A549 (cell line): ENCODE results near the gene TRAF7. TPM values are rescaled to one million over a fixed set of nuclear protein-coding genes. Genes with fewer than 3 reads are reported as not detected.
A peak's percentile ranks its signal among the peaks of the same experiment; 100 is the strongest.

Experiments
- ATAC-seq, 2 experiments: fragments of 200-7000 bp in 1 of 2; fragments of >200 bp in 1 of 2; cut with Nextera tagmentation in 1 of 2; cut with Tn5 transposase in 1 of 2; 3 replicates each; pipeline versions ENCODE4 v1.8.0 to v1.9.1; 2018 to 2020; ENCODE audit warnings: mild to moderate bottlenecking in 1 of 2, moderate library complexity in 1 of 2
- CTCF ChIA-PET: fragments of 300-600 bp; sonication (Branson Sonifier 250); formaldehyde crosslinking; extraction: SDS; loops from one replicate; lab custom pipeline; 2021; ENCODE audit warnings: antibody characterized with exemption, inconsistent platforms; lab: Yijun Ruan, JAX
- POLR2A ChIA-PET: fragments of 350-600 bp; formaldehyde crosslinking; extraction: SDS; loops from one replicate; lab custom pipeline; 2021; ENCODE audit warnings: antibody characterized with exemption, inconsistent platforms; lab: Yijun Ruan, JAX
- DNase-seq, 2 experiments: peaks; one replicate each; pipeline versions ENCODE4 v3.0.0 to v3.0.0-alpha.2; 2011 to 2016; ENCODE audit warnings: low read depth in 1 of 2, low spot score in 1 of 2
- FAIRE-seq: peaks from 2 replicates; lab custom pipeline; 2011; peaks lifted over from hg19 to GRCh38; lab: Jason Lieb, UNC
- H3K27ac ChIP-seq, 2 experiments: fragments of >200 bp; sonication (Bioruptor Twin); formaldehyde crosslinking; 3 replicates each; pipeline ENCODE4 v1.5.1; 2016 to 2017
- H3K4me1 ChIP-seq: fragments of >200 bp; sonication (Bioruptor Twin); formaldehyde crosslinking; 3 replicates; pipeline ENCODE4 v1.6.1; 2016
- H3K4me2 ChIP-seq: fragments of >200 bp; sonication (Bioruptor Twin); formaldehyde crosslinking; 3 replicates; pipeline ENCODE4 v1.6.1; 2016
- H3K4me3 ChIP-seq: fragments of >200 bp; sonication (Bioruptor Twin); formaldehyde crosslinking; 3 replicates; pipeline ENCODE4 v1.5.1; 2016
- H3K9me3 ChIP-seq: fragments of >200 bp; sonication (Bioruptor Twin); formaldehyde crosslinking; 3 replicates; pipeline ENCODE4 v1.6.1; 2016
- BHLHE40 ChIP-seq: IDR thresholded peaks from 2 replicates; pipeline ENCODE4 v1.6.1; 2012; ENCODE audit warnings: low read depth, low read length, inconsistent platforms
- CHD2 ChIP-seq: fragments of 150-350 bp; IDR thresholded peaks from 2 replicates; pipeline ENCODE4 v1.6.1; 2014; ENCODE audit warnings: low read length; ENCODE audit not compliant: partially characterized antibody
- CHD4 ChIP-seq: fragments of 200-600 bp; sonication (generic); IDR thresholded peaks from 2 replicates; pipeline ENCODE4 v1.6.1; 2016; ENCODE audit warnings: antibody characterized with exemption, mild to moderate bottlenecking, borderline replicate concordance
- FOSL2 ChIP-seq, 2 experiments: fragments of 450-650 bp in 1 of 2; fragments of >200 bp in 1 of 2; sonication (Bioruptor Twin) in 1 of 2; formaldehyde crosslinking; IDR thresholded peaks; 2 replicates each; pipeline versions ENCODE4 v1.5.0 to v1.6.1; 2016 to 2020; ENCODE audit warnings: mild to moderate bottlenecking in 1 of 2, moderate library complexity in 1 of 2
- GATA3 ChIP-seq: IDR thresholded peaks from 2 replicates; pipeline ENCODE4 v1.6.1; 2012; ENCODE audit warnings: borderline replicate concordance
- HDAC2 ChIP-seq: fragments of 200-600 bp; sonication (generic); IDR thresholded peaks from 2 replicates; pipeline ENCODE4 v1.6.1; 2016
- JUN ChIP-seq, 2 experiments: fragments of >200 bp; sonication (Bioruptor Twin); formaldehyde crosslinking; IDR thresholded peaks; 2 replicates in 1 of 2; 3 replicates in 1 of 2; pipeline ENCODE4 v1.6.1; 2016 to 2017
- KDM5A ChIP-seq: fragments of 200-600 bp; sonication (generic); IDR thresholded peaks from 2 replicates; pipeline ENCODE4 v1.6.1; 2016; ENCODE audit warnings: antibody characterized with exemption, mild to moderate bottlenecking
- MYC ChIP-seq: IDR thresholded peaks from 2 replicates; pipeline ENCODE4 v1.6.1; 2012; ENCODE audit warnings: mild to moderate bottlenecking, inconsistent platforms, low read length, improper control_type of control experiment, borderline replicate concordance
- PHF8 ChIP-seq: fragments of 200-600 bp; sonication (generic); IDR thresholded peaks from 2 replicates; pipeline ENCODE4 v1.6.1; 2016; ENCODE audit warnings: low read depth, mild to moderate bottlenecking, antibody characterized with exemption, moderate library complexity, borderline replicate concordance
- POLR2A ChIP-seq: IDR thresholded peaks from 2 replicates; pipeline ENCODE4 v1.6.1; 2012; ENCODE audit warnings: mild to moderate bottlenecking, low read length
- WGBS: methylation state at CpG from one replicate; pipeline ENCODE4 v1.1.6; 2017; ENCODE audit errors: missing lambda C conversion rate; 5-methylcytosine and 5-hydroxymethylcytosine counted together
- polyA plus RNA-seq, 4 experiments: library from polyadenylated mRNA; depleted of rRNA in 3 of 4; stranded (reverse); fragments of >200 nt; fragmentation: RNase III in 1 of 4; extraction: RNeasy Plus Mini Kit Qiagen cat#74134 plus additional on column Dnase treatment in 1 of 4; gene quantifications; 2 replicates in 3 of 4; 3 replicates in 1 of 4; pipeline ENCODE4 v1.2.3, GENCODE V29; 2011 to 2017
- TF ChIP-seq, protein P1 (sequence below): fragments of >200 bp; sonication (Bioruptor Twin); formaldehyde crosslinking; IDR thresholded peaks from 3 replicates; pipeline ENCODE4 v1.6.1; 2016
- TF ChIP-seq, protein P2 (sequence below): IDR thresholded peaks from 2 replicates; pipeline ENCODE4 v1.6.1; 2012; ENCODE audit warnings: low read depth, borderline replicate concordance
- TF ChIP-seq, protein P3 (sequence below): IDR thresholded peaks from 2 replicates; pipeline ENCODE4 v1.6.1; 2012
- TF ChIP-seq, protein P4 (sequence below): IDR thresholded peaks from 2 replicates; pipeline ENCODE4 v1.6.1; 2012

Gene TRAF7
- polyA plus RNA-seq, 2 of the 4 experiments (the other 2 are of a cell fraction): 31.9 to 50.0 TPM

DNA sequence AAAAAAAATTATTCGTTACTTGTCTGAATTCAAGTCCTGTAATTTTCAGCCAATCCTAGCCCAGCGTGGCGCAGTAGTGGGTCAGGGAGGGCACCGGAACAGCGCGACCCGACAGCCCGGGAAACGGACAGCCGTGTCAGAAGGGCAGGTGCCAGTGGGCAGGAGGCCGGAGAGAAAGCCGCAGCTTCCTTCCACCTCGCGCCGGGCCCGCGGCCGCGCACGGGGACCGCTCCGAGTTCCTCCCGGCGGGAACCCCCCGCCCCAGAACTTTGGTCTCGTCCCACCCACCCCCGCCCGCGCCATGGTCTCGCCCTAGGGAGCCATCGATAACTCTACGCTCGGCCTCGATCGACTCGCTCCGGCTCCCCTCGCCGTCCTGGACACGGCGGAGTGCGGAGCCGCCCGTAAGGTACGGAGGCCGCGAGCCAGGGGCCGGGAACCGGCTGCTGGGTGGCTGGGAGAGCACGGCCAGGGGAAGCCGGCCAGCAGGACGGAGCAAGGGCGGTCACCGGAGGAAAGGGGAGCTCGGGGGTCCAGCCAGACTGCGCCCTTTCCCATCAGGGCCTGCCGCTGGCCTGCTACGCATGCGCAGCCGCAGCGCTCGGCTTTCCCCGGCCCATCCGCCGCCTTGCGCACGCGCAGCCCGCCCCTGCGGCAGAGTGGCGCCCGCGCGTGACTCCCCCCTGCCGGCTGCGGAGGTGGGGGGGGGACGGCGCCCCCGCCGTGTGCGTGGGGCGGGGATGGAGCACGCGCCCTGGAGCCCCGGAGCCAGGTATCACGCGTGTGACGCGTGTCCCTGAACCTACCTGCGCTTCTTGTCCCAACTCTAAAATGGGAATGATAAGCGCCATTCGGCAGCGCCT lies 49.8 kb downstream of the TRAF7 start, which contains the start of gene MLST8:
Gene MLST8 (plus strand): TSS at position 351 of the 863 bp plus-strand sequence. CDS start 632 bp downstream, outside the sequence.
- CTCF ChIA-PET: interaction anchor here (1.1 to 2.6 kb wide), 3 partner anchors 9 to 37 kb away, joined by 3 to 25 read pairs (median 3); partner anchors contain the start of gene PGP
- TF ChIP-seq FOSL2 (IDR thresholded peaks at IDR 0.05) (no peak), FOSL2 (CRISPR knock-in tag; IDR thresholded peaks at IDR 0.05) (peak; percentile 22; the same call in 1 of the 2 replicates), JUN (IDR thresholded peaks at IDR 0.05) (peak; percentile 82 to 94), CHD4 (no peak), POLR2A (peak; percentile 65), KDM5A (peak; percentile 43), PHF8 (peak; percentile 95), HDAC2 (no peak), GATA3 (peak; percentile 29), BHLHE40 (peak; percentile 64), CHD2 (no peak), MYC (peak; percentile 63; the same call in 1 of the 2 replicates)
- TF ChIP-seq, protein P1, sequence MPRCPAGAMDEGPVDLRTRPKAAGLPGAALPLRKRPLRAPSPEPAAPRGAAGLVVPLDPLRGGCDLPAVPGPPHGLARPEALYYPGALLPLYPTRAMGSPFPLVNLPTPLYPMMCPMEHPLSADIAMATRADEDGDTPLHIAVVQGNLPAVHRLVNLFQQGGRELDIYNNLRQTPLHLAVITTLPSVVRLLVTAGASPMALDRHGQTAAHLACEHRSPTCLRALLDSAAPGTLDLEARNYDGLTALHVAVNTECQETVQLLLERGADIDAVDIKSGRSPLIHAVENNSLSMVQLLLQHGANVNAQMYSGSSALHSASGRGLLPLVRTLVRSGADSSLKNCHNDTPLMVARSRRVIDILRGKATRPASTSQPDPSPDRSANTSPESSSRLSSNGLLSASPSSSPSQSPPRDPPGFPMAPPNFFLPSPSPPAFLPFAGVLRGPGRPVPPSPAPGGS: peak; percentile 69; the same call in 2 of the 3 replicates
- TF ChIP-seq, protein P2, sequence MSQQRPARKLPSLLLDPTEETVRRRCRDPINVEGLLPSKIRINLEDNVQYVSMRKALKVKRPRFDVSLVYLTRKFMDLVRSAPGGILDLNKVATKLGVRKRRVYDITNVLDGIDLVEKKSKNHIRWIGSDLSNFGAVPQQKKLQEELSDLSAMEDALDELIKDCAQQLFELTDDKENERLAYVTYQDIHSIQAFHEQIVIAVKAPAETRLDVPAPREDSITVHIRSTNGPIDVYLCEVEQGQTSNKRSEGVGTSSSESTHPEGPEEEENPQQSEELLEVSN: 0 out of 2 replicates have a peak, but pooled peaks have one; percentile 31
- TF ChIP-seq, protein P3, sequence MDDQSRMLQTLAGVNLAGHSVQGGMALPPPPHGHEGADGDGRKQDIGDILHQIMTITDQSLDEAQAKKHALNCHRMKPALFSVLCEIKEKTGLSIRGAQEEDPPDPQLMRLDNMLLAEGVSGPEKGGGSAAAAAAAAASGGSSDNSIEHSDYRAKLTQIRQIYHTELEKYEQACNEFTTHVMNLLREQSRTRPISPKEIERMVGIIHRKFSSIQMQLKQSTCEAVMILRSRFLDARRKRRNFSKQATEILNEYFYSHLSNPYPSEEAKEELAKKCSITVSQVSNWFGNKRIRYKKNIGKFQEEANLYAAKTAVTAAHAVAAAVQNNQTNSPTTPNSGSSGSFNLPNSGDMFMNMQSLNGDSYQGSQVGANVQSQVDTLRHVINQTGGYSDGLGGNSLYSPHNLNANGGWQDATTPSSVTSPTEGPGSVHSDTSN: peak; percentile 48
- TF ChIP-seq, protein P4, sequence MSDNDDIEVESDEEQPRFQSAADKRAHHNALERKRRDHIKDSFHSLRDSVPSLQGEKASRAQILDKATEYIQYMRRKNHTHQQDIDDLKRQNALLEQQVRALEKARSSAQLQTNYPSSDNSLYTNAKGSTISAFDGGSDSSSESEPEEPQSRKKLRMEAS: peak; percentile 75
- H3K27ac ChIP-seq: peak within 1 kb of the TSS; percentile 97 to 98
- H3K4me3 ChIP-seq: peak within 1 kb of the TSS; percentile 83
- DNase-seq: peak; percentile 89 to 90
- peak; percentile 60 to 77 for ATAC-seq
- peak within 1 kb of the TSS; percentile 99 for H3K4me2 ChIP-seq
- no peak for FAIRE-seq
- POLR2A ChIA-PET: interaction anchor here (0.9 to 3.0 kb wide), 5 partner anchors 10 to 50 kb away, joined by 4 to 31 read pairs (median 8); partner anchors contain the start of genes ECI1, PGP and TRAF7
- no peaks in the 10 kb centered on the region for H3K9me3 ChIP-seq
- peaks cover 9% of the 10 kb centered on the region; the same call in 2 of the 3 replicates for H3K4me1 ChIP-seq
- 2% methylated on average over 21 of the region's 93 CpGs for whole genome bisulfite sequencing

DNA sequence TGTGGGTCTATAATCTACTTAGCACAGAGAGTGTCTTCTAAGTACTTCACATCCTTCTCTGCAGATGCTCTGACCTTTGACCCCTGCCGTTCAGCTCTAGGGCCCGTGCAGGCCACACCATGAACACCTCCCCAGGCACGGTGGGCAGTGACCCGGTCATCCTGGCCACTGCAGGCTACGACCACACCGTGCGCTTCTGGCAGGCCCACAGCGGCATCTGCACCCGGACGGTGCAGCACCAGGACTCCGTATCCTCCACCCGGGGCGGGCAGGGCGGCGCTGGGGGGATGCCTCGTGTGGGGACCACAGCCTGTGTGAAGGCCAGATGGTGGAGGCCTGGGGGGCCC lies 50.4 kb downstream of the TRAF7 start:
- Histone ChIP-seq H3K4me2 (peak overlapping the region; percentile 99), H3K4me3 (peak overlapping the region; percentile 83), H3K27ac (peak overlapping the region; percentile 97 to 98), H3K9me3 (no peaks in the 10 kb centered on the region), H3K4me1 (peaks cover 14% of the 10 kb centered on the region; the same call in 2 of the 3 replicates)
- TF ChIP-seq CHD2: no peak
- TF ChIP-seq, protein P3: 0 out of 2 replicates have a peak, but pooled peaks have one; percentile 7
- CTCF ChIA-PET: interaction anchor here (1.1 to 4.8 kb wide), 3 partner anchors 9 to 37 kb away, joined by 3 to 28 read pairs (median 3); partner anchors contain the start of gene PGP
- POLR2A ChIA-PET: interaction anchor here (0.9 to 3.0 kb wide), 5 partner anchors 9 to 51 kb away, joined by 4 to 31 read pairs (median 8); partner anchors contain the start of genes ECI1, PGP and TRAF7
- WGBS: 18% methylated on average over 6 of the region's 16 CpGs
- FAIRE-seq: no peak
- DNase-seq: no peak
- peak; percentile 21 to 45 for ATAC-seq
